NK-92 (cell line): ENCODE results near the gene ACACB.

Experiments used
- DNase-seq: peaks from one replicate; lab custom pipeline; 2025; ENCODE audit not compliant: unreplicated experiment; lab: John Stamatoyannopoulos, UW

The ACACB gene

DNA sequence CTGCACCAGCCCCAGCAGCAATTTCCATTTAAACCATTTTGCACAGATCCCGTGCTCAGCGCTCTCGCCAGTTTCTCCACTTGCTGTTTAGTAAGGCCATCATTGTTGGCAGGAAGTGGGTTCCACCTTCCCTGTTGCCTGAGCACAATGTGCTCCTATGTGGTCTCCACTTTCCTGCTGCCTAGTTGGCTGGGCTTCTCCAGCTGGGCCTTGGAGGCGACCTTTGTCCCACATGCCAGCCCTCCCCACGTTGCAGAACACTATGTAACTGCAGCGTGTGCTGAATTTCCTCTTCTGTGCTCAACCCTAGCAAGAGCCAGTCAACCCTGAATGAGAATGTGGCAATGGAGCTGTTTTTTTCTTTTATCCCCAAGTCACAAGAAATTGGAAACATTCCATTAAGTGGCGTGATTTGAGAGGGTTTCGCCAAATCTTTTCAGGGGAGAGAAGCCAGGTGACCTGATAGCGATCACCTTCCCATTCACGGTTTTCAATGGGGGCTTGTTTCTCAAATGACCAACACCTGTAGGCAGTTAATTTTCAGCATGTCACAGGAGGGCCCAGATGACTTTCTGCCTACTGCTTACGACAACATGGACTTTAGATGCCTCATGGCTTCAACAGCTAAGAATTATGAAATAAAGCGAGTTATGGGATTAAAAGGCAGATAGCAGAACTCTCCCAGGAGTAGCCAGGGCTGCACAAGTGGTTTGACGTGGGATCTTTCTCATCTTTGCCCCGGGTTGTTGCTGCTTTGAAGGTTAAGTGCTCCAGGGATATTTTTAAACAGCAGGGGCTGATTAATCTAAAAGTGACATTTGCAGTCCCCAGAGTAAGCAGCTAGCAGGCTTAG lies at the start of gene ACACB:
ACACB (plus strand) TSS at position 830 of the 853 bp plus-strand sequence. CDS start 22,819 bp downstream, outside the sequence.
- no peak for DNase-seq

DNA sequence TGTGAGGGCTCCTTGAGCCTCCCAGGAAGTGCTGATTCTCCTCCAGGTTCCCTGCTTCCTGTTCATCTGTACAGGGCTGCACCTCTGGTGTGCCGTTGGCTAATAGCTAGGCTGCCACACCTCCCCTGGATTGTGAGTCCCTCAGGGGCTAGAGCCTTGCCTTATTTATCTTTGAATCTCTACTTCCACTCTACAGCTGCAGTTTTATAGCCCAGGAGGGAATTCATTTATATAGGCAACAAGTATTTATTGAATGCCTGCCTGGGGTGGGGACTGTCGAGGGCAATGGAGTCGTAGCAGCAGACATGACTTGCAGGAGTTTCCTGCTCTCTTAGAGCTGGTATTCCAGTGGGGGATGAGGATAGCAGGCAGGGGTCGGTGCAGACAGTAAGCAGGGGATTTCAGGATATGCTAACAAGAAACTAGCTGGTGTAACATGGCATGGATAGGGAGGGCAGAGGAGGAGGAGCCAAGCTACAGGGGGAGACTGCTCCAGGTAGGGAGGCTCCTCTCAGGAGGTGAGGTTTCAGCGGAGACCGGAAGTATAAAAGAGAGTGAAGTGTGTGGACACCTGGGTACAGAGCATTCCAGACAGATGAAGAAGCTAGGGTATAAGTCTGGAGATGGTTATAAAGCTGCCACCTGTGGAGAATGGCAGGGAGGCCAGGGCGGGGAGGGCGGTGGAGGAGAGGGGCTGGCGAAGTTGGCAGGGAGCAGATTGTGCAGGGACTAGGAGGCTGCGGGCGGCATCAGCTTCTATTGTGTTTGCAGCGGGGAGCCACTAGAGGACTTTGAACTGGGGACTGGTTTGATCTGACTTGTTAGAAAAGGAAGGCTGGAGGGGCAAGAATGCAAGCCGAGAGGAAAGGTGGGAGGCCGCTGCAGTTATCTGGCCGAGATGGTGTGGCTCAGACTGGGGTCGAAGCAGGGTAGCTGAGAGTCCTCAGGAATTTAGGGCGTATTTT lies 46.8 kb upstream of the ACACB start:
- DNase-seq, result no peak

- DNase-seq, result no peak
These were observed 41.5 kb upstream of the ACACB start for GRCh38 chr12:109074866-109075265.

DNA sequence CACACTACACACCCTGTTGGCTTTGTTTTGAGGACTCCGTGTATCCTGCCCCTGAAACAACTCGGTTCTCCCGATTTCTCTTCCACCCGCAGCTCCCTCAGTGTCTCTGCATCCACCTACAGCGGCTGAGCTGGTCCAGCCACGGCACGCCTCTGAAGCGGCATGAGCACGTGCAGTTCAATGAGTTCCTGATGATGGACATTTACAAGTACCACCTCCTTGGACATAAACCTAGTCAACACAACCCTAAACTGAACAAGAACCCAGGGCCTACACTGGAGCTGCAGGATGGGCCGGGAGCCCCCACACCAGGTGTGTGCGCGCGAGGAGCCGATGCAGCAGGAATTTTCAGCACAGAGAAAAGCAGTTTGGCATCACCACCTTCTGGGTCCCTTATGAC lies 33.6 kb upstream of the ACACB start:
- DNase-seq, result no peak

DNA sequence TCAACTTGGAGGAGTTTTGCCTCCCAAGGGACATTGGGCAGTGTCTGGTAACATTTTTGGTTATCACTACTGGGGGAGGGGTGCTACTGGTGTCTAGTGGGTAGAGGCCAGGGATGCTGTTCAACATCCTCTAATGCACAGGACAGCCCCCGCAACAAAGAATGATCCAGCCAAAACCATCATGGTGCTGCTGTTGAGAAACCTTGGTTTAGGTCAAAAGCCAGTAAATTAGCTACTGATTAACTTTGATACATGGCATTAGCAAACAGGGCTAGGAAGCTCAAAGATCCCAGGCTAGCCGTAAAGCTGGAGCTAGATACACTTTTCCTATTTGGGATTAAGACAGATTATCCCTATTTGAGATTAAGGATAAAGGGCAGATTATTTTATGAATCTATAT lies 32.0 kb upstream of the ACACB start:
- DNase-seq, result no peak

DNA sequence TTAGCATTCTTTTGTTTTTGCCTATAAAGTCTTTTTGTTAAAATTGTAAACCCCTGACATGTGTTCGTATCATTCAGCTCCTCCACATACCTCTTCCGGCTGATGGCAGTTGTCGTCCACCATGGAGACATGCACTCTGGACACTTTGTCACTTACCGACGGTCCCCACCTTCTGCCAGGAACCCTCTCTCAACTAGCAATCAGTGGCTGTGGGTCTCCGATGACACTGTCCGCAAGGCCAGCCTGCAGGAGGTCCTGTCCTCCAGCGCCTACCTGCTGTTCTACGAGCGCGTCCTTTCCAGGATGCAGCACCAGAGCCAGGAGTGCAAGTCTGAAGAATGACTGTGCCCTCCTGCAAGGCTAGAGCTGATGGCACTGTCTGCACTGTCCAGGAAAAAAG lies 30.8 kb upstream of the ACACB start:
- DNase-seq, result no peak

DNA sequence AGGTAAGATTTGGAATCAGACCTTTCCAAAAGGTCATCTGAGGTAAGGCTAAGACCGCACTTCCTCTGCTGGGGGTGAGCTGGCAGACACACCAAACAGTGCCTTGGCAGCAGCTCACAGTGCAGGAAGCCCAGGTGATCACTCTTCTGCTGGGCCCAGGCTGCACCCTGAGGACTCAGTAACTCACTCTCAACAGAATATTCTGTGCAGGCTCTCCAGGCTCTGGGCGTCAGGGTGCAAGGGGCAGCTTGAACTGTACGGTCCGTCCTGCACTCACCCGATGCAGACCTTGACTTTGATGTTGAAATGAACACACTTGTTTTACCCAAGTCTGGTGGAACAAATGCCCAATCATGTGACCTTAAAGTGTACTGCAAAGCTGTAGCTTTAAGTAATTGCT lies 29.1 kb upstream of the ACACB start:
- no peak for DNase-seq

- no peak for DNase-seq
These were observed 27.6 kb upstream of the ACACB start for GRCh38 chr12:109088818-109089217.

DNA sequence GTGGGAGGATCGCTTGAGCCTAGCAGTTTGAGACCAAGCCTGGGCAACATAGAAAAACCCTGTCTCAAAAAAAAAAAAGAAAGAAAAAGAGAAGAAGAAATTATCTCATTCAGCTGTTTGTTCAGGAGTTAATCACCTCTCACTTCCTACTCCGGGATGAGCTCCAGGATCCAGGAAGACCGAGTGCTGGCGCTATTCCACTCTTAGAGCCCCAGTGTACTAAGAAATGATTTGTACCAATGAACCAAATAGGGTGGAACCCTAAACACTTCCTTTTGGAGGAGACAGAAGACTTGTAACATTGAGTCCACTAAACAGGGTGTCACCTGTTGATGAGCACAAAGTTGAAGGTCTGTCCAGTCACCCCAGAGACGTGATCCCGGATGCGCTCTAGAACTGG lies 26.7 kb upstream of the ACACB start:
- DNase-seq, result no peak

DNA sequence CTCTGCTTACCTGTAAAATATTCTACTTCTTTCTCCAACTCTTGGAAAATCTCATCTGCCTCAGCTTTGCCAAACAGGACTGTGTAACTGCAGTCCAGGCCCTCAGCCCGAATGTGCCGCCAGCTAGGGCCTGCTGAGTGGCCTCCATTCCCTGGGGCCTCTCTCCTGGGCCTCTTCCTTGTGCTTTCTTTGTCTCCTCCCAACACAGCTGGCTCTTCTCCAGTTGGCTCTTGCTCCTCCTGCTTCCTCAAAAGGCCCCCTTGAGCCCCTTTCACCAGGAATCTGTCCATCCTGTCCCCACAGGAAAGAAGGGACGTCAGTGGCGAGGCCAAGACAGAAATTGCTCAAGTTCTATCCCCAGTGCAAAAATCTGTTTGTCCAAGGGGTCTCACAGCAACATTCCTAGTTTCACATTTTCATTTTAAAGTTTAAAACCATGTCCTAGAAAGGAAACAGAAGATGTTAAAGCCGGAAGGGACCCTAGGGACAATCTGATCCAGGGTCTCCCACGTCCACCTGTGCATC lies 23.8 kb upstream of the ACACB start:
- no peak for DNase-seq

- peak; percentile 68 for DNase-seq
These were observed 23.1 kb upstream of the ACACB start, which contains the start of gene ALKBH2 for GRCh38 chr12:109093022-109093918. TSS of gene ALKBH2 (minus strand) at chr12:109093472. CDS start at chr12:109092786, 686 bp downstream.

- no peak for DNase-seq
These were observed 19.3 kb upstream of the ACACB start for GRCh38 chr12:109097140-109097434.

GRCh38 chr12:109097435-109098182 lies 18.8 kb upstream of the ACACB start, which contains the start of gene UNG:
TSS of gene UNG (plus strand) at chr12:109097597. CDS start at chr12:109097680, 83 bp downstream.
- peak; percentile 74 for DNase-seq

- no peak for DNase-seq
These were observed 18.2 kb upstream of the ACACB start for GRCh38 chr12:109098183-109098604.

- no peak for DNase-seq
These were observed 17.7 kb upstream of the ACACB start for GRCh38 chr12:109098651-109099050.

- no peak for DNase-seq
These were observed 16.9 kb upstream of the ACACB start for GRCh38 chr12:109099431-109100020.

DNA sequence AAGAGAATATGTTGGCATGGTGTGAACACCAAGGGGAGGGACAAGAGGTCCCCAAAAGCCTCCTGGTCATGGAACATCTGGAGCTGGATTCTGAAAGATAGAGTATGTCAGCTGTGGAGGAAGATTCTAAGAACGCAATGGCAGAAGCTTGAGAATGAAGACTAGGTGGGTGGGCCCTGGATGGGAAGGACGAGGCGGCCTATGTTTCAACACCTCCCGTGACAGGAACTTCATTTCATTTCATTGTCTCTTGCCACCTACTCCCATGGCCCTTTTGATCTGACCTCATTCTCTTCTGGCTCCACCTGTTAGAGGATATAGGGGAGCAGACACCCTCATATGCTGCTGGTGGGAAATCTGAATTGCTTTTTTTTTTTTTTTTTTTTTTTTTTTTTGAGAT lies 15.6 kb upstream of the ACACB start:
- no peak for DNase-seq

GRCh38 chr12:109102491-109102890 lies 13.9 kb upstream of the ACACB start:
- no peak for DNase-seq

DNA sequence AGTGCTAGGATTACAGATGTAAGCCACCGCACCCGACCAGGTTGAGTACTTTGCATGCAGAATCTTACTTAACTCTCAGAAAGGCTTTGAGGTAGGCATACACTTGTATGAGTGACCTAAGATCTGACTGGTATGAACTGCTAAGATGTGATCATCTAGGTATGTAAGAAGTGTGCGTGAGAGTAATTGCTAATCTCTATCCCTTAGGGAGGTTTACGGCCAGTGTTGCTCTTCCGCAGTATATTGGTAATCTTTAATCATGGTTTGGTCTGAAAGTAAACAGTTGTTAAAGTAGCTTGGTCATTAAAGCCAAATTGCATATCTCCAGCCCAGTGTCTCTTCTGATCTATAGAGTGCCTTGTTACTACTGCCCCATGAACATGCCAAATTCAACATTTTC lies 11.2 kb upstream of the ACACB start:
- DNase-seq, result no peak
